ENCODE measurements around the gene CFHR5.
"Not testable (repeated sequence)": the region's sequence is repeated elsewhere in the genome, so short reads cannot be mapped to it uniquely, and the experiment has no call there.

CFHR5 gene

GRCh38 chr1:197021716-197022115 lies 44.4 kb downstream of the CFHR5 start:
- no peak for DNase-seq (ENCODE audit: low spot score)

GRCh38 chr1:197024460-197024859 lies 47.1 kb downstream of the CFHR5 start:
- DNase-seq (ENCODE audit: low spot score) = no peak

- DNase-seq (ENCODE audit: low spot score) = no peak
Observed at GRCh38 chr1:197027359-197027758, 50.0 kb downstream of the CFHR5 start.

GRCh38 chr1:197029749-197030148 lies 52.4 kb downstream of the CFHR5 start:
- no peak for DNase-seq (ENCODE audit: low spot score)

- DNase-seq (ENCODE audit: low spot score) = not testable (repeated sequence)
Observed at GRCh38 chr1:197034631-197035339, 57.4 kb downstream of the CFHR5 start.

DNA sequence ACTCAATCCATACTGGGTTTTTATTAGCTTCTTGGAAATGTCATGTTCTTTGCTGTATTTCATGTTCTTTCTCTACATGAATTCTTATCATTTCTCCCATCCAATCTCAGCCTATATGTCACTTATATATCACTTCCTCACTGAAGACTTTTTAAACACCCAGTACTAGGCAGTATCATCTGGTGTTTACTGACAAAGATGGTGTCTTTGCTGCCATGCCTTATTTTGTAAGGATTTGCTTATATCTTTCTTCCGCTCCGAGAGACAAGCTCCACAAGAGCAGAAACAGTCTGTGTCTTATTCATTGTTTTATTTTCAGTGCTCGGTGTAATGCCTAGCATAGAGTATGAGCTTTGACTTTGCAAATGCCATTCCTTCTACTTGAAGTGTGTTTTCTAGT lies 59.5 kb downstream of the CFHR5 start:
- no peak for DNase-seq (ENCODE audit: low spot score)

- DNase-seq (ENCODE audit: low spot score) = no peak
Observed at GRCh38 chr1:197041486-197042353, 64.4 kb downstream of the CFHR5 start.

GRCh38 chr1:197042676-197043341 lies 65.5 kb downstream of the CFHR5 start:
- DNase-seq (ENCODE audit: low spot score) = no peak

DNA sequence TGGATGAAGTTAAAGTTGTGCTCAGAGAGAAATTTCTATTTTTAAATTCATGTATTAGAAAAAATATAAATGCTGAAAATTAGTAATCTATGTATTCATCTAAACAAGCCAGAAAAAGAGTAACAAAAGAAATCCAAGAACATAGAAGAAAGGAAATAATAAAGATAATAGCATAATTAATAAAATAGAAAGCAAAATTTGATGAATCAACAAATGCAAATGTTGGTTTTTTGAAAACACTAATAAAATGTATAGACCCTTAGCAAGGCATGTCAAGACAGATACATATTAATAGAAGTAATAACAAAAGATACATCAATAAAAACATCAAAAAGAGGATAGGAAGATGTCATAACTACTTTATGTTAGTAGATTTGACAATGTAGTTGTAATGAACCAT lies 71.7 kb downstream of the CFHR5 start:
- DNase-seq (ENCODE audit: low spot score) = no peak

Data from putamen (tissue), 1 donor.